Activated CD4-positive, alpha-beta T cell treated with anti-CD3 and anti-CD28 coated beads, Interleukin-2, amount 50 U/mL, for 16 hours (primary cell): ENCODE measurements around the gene DCC.

Experiments used
- DNase-seq: peaks from one replicate; pipeline ENCODE4 v3.0.0-alpha.2; 2020

Gene DCC

DNA sequence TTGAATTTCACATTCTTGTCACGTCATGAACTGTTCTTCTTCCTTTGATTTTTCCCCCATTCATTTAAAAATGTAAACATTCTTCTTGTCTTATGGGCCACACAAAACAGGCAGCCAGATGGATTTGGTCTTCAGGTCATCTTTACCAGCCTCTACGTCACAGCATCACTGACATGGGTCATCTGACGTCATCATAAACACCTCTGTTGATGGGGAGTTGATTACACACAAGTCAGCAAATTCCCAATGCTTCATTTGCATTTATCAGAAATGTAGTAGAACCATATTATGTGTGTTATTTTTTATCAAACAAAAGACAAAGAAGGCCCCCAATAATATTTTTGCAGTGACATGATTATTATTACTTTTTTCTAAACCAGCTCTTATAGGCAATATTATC is 777.9 kb downstream of the DCC start:
- no peak for DNase-seq

DNA sequence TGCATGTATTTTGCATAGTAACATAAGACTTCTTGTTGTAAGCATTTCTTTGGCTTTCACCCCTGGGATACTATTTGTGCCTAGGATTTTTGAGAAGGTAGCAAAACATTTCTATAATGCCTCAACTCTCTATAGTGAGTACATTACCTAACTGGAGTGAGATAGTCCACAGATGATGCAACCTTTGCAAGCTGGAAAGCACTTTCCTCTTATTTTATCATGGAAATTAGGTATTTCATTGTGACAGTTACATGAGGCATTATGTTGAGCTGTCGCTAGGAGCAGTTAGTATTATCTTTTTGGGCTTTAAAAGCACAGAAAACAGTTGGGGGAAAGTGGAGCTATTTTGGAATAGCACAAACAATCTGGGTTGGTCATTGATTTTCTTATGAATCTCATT is 786.2 kb downstream of the DCC start:
- DNase-seq = no peak

DNA sequence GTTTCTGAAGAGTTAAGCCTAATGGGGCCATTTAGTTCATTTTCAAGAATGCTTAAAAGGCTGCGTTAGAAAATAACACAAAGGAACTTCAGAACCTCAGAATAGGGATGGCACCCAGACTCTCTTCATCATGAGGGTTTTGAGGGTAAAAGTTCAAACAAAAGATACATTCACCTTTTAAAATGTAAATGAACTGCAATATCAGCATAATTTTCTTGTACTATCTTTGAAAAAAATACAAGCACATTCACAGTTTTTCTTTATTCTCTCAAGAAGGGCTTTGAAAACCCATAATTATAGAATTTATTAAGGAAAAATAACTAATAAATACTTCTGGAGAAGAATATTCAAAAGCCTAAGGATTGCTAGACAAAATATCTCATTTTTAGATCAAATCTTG is 791.0 kb downstream of the DCC start:
- no peak for DNase-seq

DNA sequence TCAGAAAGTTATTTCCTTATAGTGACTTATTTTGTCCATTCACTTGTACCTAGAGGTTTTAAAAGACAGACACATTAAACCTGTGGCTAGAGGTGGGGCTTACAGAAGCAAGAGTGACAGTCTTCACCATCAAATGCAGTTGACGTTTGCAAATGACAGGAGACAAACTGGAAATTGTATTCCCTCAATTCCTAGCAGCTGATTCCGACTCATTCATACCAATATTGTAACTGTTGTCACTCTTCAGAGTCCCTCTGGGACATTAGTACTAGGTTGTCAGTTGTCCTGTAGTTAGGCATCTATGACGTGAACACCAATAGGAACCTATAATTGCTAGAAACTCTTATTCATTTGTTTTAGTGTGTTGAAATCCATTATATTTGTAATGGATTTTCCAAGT is 794.7 kb downstream of the DCC start:
- no peak for DNase-seq

DNA sequence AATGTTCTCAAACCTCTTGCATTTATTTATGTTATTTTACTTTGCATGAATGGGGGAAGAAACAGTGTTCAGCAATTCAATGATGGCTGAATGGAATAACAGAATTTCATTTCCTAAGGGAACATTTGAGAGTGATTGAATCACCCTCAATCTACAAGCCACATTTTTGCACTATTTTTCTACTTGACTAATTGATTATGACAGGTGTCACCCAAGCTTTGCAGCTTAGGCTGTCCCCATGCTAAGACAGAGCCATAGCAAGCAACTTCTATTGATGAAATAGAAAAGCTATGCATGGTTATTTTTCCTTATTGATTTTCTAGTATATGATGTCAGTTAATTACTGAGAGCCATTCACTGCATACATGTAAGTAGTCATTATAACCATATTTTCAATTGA is 795.7 kb downstream of the DCC start:
- no peak for DNase-seq

DNA sequence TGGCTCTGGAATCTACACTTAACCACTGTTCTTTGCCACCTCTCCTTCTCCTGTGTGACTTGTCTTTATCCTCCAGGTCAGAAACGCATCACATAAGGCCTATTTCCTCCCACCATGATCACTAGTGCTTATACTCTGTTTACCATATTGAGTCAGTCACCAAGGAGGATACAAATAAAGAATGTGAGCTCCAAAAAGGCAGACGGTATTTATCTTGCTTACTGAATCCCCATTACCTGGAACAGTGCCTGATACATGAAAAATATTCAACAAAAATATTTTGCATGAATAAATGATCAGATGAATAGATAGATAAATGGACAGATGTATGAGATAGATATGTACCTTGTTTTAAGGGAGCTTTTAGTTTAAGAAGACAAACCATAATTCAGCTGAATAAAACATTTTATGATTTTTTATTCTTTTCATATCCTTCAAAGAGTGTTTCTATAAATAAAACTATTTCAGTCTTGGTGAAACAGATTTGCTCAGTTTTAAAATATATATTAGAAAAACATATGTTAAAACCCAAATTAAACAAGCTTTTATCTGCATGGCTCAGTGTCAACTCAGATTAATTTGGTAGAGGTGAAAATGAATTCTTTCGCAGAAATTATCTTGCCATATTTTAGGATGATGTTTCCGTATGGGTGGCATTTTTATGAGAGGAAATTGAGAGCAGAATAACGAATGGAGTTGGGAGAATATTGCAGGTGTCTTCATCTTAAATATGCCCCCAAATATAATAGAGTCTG is 799.9 kb downstream of the DCC start:
- DNase-seq = no peak

DNA sequence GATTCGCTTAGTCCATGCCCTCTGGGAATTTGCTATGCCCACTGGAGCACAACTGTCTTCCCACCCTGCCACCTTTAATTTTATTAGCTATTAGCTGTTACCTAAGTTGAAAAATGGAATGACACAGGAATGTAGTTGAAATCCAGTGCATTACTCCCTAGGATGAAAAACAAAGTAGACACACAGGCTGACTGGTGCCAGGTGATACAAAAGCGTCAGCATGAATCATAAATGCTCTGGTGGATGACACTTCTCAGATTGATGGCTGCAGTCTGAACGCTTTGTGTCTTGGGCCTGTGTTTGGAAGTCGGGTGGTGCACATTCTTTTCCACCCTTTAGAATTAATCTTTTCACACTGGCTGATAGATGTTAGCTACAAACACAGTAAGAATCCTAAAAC is 802.0 kb downstream of the DCC start:
- DNase-seq = no peak

DNA sequence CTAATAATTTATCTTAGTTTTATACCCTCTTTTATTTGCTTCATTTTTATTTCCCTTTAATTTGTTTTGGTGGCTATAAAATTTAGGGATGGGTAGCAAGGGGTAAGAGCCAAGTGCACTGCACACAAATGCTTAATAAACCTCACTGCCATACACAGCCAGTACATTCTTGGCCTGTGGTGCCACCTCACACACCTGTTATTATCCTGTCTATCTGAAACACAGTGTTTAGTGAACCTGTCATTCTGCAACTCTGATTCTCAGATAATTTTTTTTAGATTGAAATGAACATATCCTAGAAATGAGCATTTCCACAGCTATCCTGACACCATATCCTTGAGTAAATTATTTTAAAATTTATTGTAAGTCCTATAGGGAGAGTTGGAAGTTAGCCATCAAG is 807.5 kb downstream of the DCC start:
- no peak for DNase-seq

DNA sequence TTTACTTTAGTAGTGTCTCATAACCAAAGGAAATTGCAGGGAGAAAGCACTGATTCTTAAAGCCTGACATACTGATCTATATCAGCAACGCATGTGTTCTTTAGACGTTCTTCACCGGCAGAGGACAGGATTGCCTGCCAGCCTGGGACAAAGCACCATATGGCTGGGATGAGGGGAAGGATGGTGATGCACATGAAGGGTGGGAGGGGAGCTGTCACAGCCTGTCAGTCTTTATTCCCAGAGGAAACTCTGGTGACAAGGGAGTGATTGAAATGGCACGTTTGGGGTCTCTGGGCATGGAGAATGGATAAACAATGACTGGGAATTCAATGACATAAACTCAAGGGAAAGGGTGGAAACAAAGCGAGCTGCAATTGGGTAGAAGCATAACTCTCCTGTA is 808.1 kb downstream of the DCC start:
- DNase-seq = no peak

DNA sequence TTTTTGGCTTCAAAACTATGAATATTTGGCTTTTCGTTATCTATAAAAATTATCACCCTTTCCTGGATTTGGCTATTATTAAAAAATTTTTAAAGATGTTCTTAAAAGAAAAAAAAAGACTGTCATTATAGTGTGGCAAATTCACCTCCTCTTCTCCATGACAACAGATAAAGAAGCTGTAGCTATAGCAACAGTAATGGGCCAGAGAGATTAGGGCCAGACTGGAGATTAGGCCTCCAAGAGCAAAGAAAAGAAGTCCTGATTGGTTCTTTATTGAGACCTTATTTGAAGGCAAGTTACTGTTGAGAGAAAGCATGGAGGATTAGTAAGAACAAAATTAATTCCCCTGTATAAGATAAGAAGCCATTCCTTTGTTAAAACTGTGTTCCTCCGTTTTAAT is 812.5 kb downstream of the DCC start:
- DNase-seq = no peak

DNA sequence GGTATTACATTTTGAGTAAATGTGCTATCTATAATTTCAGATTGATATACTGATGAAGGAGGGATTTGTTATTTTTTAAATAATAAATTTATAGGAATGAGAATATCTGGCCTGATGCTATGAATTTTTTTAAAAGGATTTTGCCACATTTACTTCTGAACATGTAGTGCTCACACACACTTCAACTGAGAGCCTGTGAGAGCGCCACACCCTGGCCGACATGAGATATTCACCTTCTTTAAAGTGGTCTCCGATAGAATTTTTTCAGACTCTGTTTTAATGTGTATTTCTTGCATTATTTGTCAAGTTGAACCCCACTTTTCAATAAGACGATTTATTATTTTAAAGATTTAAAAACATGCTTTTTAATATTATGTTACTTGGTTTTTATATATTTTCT is 813.3 kb downstream of the DCC start:
- DNase-seq = no peak

DNA sequence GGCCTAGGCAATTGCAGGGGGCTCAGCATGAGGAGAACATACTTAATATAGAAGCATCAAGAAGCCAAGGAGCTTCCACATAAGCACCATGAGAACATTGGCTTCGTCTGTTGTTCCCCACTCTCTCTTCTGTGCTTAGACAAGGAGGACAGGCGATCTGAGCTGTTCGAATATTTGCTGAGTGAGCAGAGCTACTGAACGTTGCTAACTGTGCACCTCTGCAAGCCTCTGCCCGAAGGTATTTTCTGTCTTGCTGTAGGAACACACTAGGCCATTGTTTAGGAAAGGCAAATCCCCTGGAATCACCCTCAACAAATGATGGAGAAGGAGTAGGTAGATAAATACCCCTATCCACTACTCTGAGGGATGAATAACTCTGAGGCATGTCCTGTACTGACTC is 813.8 kb downstream of the DCC start:
- no peak for DNase-seq

DNA sequence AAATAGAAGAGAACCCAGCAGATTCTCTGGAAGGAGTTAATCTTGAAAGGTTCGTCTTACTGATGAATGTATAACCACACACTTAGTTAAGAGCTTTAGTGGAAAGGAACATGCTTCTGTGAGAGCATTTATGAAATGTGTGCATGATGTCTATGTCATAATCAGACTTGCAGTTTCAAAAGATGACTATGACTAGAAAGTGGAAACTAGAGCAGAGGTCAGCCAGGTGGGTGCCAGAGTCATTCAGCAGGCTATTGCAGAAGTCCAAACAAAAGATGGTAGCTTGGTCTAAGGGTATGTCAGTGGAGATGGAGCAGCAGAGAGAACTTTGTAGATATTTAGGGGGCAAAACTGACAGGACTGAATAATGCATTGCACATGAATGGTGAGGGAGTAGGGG is 825.8 kb downstream of the DCC start:
- no peak for DNase-seq

DNA sequence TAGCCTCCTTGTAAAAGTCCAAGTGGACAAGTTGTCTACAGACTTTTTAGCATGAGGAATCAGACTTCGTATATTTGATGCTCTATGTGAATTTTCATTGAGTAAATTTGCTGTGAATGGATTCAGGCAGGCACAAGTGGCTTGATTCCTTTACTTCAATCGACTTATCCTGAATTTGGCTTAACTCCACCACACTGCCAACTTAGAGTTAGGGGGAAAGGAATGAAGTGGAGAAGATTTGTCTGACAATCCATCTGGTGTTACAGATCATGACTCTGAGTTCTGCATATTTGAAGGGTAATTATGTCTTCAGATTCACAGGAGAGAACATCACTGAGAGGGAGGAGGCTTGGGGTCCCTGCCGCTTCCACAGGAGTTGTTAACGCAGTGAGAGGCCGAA is 829.3 kb downstream of the DCC start:
- DNase-seq = no peak

DNA sequence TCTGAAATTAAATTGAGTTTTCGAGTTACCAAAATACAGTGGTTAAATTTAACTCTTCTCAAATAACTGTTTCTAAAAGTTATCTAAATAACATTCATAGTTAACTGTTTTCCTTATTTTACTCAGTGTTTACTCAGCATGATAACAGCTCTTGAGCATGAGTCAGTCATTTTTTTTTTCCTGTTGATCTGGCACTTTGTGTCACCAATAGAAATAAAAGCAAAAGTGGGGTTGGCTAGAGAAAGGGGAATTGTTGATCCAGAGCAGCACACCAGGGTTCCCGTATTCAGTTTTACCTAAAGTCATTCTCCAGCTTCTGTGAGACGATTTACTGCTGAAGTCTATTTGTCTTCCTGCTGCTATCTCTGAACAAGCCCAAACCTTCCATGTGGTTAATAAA is 851.6 kb downstream of the DCC start:
- no peak for DNase-seq

DNA sequence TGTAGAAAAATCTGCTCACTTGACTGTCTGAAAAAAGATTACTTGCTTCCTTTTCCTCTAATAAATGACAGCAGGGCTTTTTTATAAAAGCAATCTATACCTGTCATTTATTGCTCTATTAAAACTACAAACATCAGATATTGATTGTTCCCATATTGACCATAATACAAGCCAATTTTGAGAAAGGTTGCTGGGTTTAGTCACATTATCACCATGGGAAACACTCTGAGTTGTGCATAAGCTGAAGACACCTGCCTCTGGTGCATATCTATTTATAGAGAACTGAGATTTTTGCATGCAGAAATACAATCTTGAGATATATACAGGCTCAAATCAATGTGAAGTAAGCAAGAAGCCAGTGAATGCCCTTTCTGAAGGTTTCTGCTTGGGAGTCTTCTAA is 853.9 kb downstream of the DCC start:
- DNase-seq = no peak

DNA sequence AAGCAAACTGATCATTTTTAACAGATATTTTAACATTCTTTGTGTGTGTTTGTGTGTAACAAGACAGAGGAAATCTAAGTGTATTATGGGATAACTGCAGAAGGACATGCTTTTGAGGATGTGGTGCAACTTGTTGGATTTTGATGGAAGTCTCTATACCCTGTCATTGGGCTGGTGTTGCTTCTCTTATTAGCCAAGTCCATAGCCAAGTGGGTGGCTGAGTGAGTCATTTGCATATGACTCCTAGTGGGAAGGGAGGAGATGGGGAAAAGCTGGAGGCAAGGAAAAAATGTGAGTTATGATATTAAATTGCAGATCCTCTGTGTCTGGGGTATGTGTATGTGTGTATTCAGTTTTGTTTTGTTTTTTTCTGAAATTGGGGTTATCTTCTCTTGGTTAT is 879.9 kb downstream of the DCC start:
- no peak for DNase-seq

DNA sequence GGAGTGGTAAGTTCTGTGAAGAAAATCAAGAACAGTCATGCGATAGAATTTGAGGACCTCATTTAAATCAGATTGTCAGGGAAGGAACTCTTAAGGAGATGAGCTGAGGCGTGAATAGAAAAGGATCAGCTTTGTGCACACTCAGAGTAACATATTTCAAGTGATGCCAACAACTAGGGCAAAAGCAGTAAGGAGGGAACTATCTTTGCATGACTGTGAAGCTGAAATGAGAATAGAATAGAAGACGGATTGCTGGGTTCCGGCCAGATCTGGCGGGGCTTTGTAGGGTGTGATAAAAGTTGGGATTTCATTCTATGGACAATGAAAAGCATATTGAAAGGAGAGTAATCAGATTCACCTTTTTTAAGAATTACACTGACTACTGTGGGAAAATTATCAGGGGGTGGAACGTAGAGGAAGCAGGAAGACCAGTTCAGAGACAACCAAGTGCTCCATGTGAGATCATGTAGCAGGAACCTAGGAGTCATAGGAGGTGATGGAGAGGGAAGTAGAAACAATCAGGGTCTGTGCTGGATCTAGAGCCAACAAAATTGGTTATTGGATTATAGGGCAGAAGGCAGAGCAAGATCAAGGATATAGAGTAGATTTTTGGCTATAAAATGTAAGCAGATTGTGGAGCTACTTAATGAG is 884.3 kb downstream of the DCC start:
- DNase-seq = no peak

DNA sequence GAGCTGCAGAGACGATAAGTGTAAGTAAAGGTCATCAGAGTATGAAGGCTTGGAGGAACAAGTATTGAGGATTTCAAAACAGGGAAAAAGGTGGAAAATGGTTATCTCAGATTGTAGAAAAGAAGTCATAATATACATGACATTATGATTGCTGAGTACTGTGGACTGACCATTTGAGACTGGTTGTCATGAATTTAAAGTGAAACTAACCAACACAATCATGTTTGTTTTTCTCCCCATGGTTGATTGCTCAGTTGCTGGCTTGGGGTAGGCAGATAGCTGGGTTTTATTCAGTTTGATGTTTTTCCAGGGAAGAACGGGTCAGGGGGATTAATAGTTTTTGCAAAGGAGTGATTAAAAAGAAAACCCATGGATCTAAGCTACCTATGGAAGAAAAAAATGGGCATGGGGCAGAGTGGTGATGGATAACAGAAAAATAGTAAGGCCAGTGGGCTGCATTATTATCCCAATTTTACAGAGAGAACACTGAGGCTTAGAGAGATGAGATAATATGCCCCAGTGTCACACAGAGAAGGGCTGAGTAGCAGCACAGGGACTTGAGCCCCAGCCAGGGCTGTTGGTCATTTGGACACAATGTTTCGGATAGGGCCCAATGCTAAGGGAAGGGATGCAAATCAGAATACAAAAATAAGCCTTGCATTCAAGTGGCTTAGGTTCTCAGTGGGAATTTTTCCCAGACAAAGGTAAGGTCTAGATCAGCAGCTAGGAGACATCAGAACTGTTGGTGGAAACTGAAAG is 885.7 kb downstream of the DCC start:
- no peak for DNase-seq

DNA sequence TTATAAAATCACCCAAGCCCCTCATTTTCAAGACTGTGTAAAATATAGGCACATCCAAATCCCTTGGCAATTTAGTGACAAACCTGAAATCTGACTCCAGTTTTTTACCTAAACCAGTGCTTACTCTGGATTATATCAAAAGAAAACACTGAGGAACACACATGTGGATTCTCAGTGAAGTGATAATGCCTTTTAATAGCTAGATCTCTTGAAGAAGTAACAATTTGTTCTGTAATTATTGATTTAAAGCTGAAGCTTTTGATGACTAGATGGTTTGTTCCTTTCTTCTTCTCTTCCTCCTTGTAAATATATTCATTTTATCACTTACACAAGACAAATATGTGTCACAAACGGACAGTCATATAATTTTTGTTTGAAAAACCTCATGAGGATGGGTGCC is 894.6 kb downstream of the DCC start:
- DNase-seq = no peak

DNA sequence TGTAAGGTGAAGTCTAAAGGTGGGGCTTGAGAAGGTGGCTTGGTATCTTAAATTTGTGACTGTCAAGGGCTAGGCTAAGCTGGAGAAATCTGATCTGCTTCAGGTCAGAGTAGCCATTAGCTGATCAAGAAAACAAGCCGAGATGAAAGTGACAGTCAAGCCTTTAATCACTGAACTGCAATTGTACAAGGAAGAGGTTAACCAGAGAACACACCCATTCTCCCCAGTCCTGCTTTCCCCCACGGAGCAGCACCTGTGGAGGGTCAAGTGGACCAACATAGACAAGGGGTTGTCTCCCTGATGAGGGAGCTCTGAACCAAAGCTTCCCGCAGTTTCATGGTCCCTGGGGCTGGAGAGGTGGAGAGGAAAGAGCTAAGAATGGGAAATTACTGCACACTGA is 901.2 kb downstream of the DCC start:
- no peak for DNase-seq

DNA sequence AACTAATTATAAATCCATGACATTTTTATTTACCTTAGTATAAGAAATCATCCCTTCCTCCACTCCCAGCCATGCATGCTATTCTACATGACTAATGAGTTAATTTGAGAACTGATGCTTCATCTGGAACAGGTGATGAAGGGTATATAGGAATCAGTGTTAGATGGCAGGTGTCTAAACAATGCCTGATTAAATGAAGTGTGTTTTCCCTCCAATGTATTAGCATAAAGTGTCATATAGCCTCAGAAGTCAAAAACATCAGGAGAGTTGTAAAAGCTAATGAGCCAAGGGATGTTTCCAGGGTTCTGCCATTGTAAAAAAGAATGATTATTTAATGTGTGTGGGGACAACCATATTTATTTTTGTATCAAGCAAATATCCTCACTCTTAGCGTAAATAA is 913.8 kb downstream of the DCC start:
- DNase-seq = no peak

DNA sequence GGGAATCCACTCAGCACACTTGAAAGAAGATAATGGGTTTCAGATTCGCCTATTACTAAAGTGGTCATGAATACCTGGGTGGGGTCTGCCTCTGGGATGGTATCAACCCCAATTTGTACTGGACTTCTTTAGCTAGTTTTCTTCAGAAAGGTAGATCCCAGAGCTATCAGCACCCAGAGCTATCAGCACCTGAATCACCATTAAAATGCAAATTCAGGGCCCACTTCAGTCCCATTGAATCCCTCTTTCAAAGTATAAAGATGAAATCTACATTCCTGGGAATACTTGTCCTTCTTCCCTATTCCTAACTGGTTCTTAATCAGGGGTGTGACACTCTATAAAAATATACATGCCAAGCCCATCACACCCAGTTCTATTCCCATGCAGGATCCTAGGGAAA is 914.3 kb downstream of the DCC start:
- no peak for DNase-seq

DNA sequence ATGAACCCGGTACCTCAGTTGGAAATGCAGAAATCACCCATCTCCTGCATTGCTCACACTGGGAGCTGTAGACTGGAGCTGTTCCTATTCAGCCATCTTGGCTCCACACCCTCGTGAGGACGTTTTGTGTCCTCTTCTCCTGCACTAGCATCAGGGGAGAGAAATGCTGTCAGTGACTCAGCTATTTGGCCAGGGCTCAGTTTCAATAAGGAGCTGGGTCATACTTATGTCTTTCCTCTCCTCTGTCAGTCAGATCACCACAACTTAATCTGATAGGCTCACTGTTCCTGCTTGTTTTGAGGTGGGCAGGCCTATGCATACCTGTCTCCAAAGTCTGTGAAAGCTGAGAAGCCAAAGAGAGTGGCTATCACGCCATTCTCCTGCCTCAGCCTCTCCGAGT is 921.2 kb downstream of the DCC start:
- DNase-seq = no peak
